Chondrocyte (in vitro differentiated cells): ENCODE results near the gene SPACA6. TPM values are rescaled to one million over a fixed set of nuclear protein-coding genes. Genes with fewer than 3 reads are reported as not detected.

Experiments used
- DNase-seq: peaks from one replicate; pipeline ENCODE4 v3.0.0; 2021; ENCODE audit warnings: mixed read lengths, low spot score
- H3K27ac Mint-ChIP-seq: one replicate; pipeline ENCODE4 v1.8.0; 2021; ENCODE audit warnings: mild to moderate bottlenecking, moderate library complexity, mixed read lengths; ENCODE audit not compliant: unreplicated experiment
- H3K27me3 Mint-ChIP-seq: 2 replicates; pipeline ENCODE4 v1.8.0; 2021; ENCODE audit warnings: low read depth, mixed read lengths
- H3K36me3 Mint-ChIP-seq: 2 replicates; pipeline ENCODE4 v1.8.0; 2021; ENCODE audit warnings: low read depth, mixed read lengths
- H3K4me1 Mint-ChIP-seq: 2 replicates; pipeline ENCODE4 v1.8.0; 2021; ENCODE audit warnings: low read depth, mild to moderate bottlenecking, mixed read lengths
- H3K4me3 Mint-ChIP-seq: one replicate; pipeline ENCODE4 v1.8.0; 2021; ENCODE audit warnings: mild to moderate bottlenecking, moderate library complexity, mixed read lengths; ENCODE audit not compliant: unreplicated experiment
- H3K9me3 Mint-ChIP-seq: 2 replicates; pipeline ENCODE4 v1.8.0; 2021; ENCODE audit warnings: low read depth, mixed read lengths
- total RNA-seq: library from RNA; stranded (reverse); gene quantifications from 3 replicates; pipeline ENCODE4 v1.2.1, GENCODE V29; 2021
- TF ChIP-seq, protein P1 (sequence below): fragments of 200-600 bp; sonication (generic); IDR thresholded peaks from 2 replicates; pipeline ENCODE4 v1.5.0; 2021; ENCODE audit warnings: antibody characterized with exemption, mild to moderate bottlenecking, moderate library complexity

The SPACA6 gene
- total RNA-seq, 1 donor from 2014 or later: 20.4 TPM

DNA sequence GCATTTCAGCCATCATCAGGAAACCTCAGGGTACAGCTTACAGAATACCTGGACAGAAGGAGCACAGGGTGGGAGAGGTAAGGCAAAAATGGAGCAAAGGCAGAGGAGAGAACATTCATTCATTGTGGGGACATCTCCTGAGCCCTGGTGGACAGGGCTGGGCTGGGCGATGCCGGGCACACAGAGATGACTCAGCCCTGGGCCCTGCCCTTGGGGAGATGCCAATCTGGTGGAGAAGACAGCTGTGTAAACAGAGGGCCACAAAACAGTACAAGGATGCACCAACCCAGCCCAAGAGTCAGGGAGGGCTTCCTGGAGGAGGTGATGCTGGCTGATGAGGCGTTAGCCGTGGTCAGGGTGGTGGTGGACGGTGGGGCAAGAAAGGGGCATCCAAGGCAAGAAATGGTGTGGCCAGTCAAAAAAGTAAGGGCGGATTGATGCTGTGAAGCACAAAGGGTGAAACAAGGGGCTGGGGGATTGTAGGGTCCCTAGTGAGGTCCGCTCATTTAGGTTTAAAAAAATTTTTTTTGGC lies 34.3 kb downstream of the SPACA6 start:
- no peaks in the 10 kb centered on the region for H3K36me3 Mint-ChIP-seq
- H3K27me3 Mint-ChIP-seq: peaks cover 34% of the 10 kb centered on the region
- H3K9me3 Mint-ChIP-seq: peaks cover 7% of the 10 kb centered on the region
- no peak overlapping the region for H3K27ac Mint-ChIP-seq
- TF ChIP-seq, protein P1, sequence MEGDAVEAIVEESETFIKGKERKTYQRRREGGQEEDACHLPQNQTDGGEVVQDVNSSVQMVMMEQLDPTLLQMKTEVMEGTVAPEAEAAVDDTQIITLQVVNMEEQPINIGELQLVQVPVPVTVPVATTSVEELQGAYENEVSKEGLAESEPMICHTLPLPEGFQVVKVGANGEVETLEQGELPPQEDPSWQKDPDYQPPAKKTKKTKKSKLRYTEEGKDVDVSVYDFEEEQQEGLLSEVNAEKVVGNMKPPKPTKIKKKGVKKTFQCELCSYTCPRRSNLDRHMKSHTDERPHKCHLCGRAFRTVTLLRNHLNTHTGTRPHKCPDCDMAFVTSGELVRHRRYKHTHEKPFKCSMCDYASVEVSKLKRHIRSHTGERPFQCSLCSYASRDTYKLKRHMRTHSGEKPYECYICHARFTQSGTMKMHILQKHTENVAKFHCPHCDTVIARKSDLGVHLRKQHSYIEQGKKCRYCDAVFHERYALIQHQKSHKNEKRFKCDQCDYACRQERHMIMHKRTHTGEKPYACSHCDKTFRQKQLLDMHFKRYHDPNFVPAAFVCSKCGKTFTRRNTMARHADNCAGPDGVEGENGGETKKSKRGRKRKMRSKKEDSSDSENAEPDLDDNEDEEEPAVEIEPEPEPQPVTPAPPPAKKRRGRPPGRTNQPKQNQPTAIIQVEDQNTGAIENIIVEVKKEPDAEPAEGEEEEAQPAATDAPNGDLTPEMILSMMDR: no peak
- DNase-seq: no peak
- H3K4me3 Mint-ChIP-seq: no peak overlapping the region
- H3K4me1 Mint-ChIP-seq: peaks cover 5% of the 10 kb centered on the region

DNA sequence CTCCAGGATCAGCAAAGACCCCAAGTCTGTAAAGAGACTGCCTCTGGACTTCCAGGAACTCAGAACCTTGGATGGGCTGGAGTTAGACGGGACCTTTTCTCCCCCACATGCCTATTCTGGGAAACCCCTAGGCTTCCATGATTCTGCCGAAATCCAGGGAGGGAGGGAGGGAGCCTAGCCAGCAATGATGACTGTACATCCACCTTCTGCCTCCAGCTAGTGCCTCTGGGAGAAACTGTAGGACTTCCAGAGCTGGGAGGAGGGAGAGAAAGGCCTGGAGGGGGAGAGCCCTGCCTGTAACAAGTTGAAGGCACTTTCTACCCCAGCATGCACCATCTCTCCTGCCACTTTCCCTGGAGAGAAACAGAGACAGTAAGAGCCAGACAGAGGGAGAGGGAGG lies 36.7 kb downstream of the SPACA6 start:
- Mint-ChIP-seq H3K27me3 (peaks cover 19% of the 10 kb centered on the region), H3K9me3 (peaks cover 7% of the 10 kb centered on the region)
- DNase-seq: no peak

DNA sequence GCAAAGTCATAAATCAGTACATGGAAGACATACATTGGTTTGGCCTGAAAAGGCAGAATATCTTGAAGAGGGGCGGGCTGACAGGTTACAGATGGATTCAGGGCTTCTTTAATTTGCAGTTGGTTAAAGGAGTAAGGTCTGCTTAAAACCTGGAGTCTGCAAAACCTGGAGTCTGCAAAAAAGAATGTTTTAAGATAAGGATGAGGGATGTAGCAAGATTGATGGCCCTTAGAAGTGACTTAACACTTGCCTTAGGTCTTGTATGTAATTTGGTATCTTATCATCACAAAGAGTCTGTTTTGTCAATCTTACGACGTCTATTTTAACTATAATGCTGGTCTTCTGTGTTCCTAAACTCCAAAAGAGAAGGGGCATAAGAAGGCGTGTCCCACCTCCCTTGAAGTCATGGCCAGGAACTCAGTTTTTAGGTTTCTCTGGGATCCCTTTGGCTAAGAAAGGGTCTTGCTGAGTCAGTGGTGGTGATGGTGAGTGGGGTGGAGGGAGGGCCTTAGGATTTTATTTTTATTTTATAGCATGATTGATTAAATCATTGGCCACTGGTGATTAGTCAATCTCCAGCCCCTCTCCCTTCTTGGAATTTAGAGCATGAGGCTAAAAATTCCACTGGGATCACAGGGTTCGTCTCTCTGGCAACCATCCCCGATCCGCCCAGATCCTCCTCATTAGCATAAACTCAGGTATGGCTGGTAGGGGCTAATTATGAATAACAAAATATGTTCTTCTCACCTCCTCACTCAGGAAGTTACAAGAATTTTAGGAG lies 40.8 kb downstream of the SPACA6 start:
- H3K27ac Mint-ChIP-seq: no peak overlapping the region
- no peaks in the 10 kb centered on the region for H3K36me3 Mint-ChIP-seq
- H3K27me3 Mint-ChIP-seq: peaks cover under 1% of the 10 kb centered on the region
- peaks cover 7% of the 10 kb centered on the region for H3K9me3 Mint-ChIP-seq
- H3K4me1 Mint-ChIP-seq: no peaks in the 10 kb centered on the region
- DNase-seq: no peak
- TF ChIP-seq, protein P1: no peak
- H3K4me3 Mint-ChIP-seq: no peak overlapping the region

More for the DNA sequence above, 36.7 kb downstream of the SPACA6 start:
- Mint-ChIP-seq H3K4me1 (peaks cover 5% of the 10 kb centered on the region), H3K36me3 (no peaks in the 10 kb centered on the region), H3K27ac (no peak overlapping the region), H3K4me3 (no peak overlapping the region)
- TF ChIP-seq, protein P1: no peak

DNA sequence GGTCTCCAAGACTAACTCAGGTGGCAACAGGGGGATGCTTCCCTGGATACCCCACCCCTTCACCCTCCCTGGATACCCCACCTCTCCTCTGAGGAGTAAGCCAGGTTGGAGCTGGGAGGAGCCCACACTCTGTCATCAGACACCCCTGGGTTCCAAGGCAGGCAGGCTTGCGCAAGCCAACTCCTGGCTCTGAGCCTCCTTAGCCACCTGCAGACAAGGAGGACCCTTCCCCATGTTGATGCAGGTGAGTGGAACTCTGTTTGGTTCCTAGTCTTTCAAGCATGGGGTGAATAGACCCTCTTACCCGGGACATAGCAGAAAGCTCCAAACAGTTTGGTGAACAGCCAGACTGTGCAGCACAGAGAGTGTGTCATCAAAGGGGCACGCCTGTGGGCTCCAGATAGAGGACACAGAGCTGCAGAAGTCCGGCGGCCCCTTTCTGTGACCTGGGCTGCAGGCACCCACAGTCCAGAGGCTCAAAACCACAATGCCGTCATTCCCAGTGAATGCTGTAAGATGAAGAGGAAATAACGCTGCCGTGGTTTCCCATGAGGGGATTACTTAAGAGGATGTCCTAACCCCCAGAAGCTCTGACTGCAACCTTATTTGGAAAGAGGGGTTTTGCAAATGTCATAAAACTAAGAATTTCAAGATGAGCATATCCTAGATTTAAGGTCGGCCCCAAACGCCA lies 42.8 kb downstream of the SPACA6 start:
- Mint-ChIP-seq H3K4me3 (no peak overlapping the region), H3K36me3 (no peaks in the 10 kb centered on the region), H3K9me3 (peaks cover 3% of the 10 kb centered on the region), H3K27me3 (no peaks in the 10 kb centered on the region), H3K27ac (no peak overlapping the region), H3K4me1 (no peaks in the 10 kb centered on the region)
- no peak for DNase-seq
- TF ChIP-seq, protein P1: no peak

DNA sequence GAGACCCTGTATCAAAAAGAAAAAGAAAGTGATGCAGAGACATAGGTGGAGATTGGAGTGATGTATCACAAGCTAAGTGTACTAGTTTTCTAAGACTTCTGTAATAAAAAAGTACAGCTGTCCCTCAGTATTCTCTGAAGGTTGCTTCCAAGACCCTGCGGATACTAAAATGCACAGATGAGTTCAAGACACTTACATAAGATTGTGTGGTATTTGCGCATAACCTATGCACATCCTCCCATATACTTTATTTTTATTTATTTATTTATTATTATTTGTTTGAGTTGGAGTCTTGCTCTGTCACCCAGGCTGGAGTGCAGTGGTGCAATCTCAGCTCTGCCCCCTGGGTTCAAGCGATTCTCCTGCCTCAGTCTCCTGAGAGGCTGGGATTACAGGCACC lies 44.3 kb downstream of the SPACA6 start:
- H3K27me3 Mint-ChIP-seq: no peaks in the 10 kb centered on the region
- H3K4me1 Mint-ChIP-seq: no peaks in the 10 kb centered on the region
- H3K9me3 Mint-ChIP-seq: no peaks in the 10 kb centered on the region
- H3K36me3 Mint-ChIP-seq: no peaks in the 10 kb centered on the region
- H3K4me3 Mint-ChIP-seq: no peak overlapping the region
- no peak for DNase-seq
- no peak overlapping the region for H3K27ac Mint-ChIP-seq
- TF ChIP-seq, protein P1: no peak
